NCI-H2171 (cell line): ENCODE data around the gene MEIS2.

Experiments used
- DNase-seq: peaks from one replicate; lab custom pipeline; 2025; lab: John Stamatoyannopoulos, UW

Gene MEIS2

GRCh38 chr15:36933255-36933990 lies 166.9 kb downstream of the MEIS2 start:
- DNase-seq, result no peak

- DNase-seq, result no peak
Observed at GRCh38 chr15:36932070-36932469, 168.3 kb downstream of the MEIS2 start.

GRCh38 chr15:36931434-36931833 lies 168.9 kb downstream of the MEIS2 start:
- DNase-seq, result no peak

- no peak for DNase-seq
Observed at GRCh38 chr15:36926427-36926825, 173.9 kb downstream of the MEIS2 start.

GRCh38 chr15:36925653-36926426 lies 174.5 kb downstream of the MEIS2 start:
- DNase-seq, result no peak

GRCh38 chr15:36925049-36925448 lies 175.3 kb downstream of the MEIS2 start:
- DNase-seq, result no peak

GRCh38 chr15:36924034-36924433 lies 176.3 kb downstream of the MEIS2 start:
- no peak for DNase-seq

- DNase-seq, result no peak
Observed at GRCh38 chr15:36921484-36922091, 178.8 kb downstream of the MEIS2 start.

- no peak for DNase-seq
Observed at GRCh38 chr15:36917411-36918267, 182.7 kb downstream of the MEIS2 start.

GRCh38 chr15:36914960-36915808 lies 185.2 kb downstream of the MEIS2 start:
- peak; percentile 15 for DNase-seq

GRCh38 chr15:36914466-36914865 lies 185.9 kb downstream of the MEIS2 start:
- DNase-seq, result no peak

- no peak for DNase-seq
Observed at GRCh38 chr15:36912311-36912712, 188.0 kb downstream of the MEIS2 start.

- no peak for DNase-seq
Observed at GRCh38 chr15:36911322-36911944, 188.9 kb downstream of the MEIS2 start.

- no peak for DNase-seq
Observed at GRCh38 chr15:36908991-36909390, 191.4 kb downstream of the MEIS2 start.

GRCh38 chr15:36907295-36907694 lies 193.1 kb downstream of the MEIS2 start:
- DNase-seq, result no peak

- DNase-seq, result no peak
Observed at GRCh38 chr15:36905908-36906307, 194.4 kb downstream of the MEIS2 start.

GRCh38 chr15:36904715-36905114 lies 195.6 kb downstream of the MEIS2 start:
- DNase-seq, result no peak

- DNase-seq, result no peak
Observed at GRCh38 chr15:36903922-36904556, 196.3 kb downstream of the MEIS2 start.

GRCh38 chr15:36903195-36903594 lies 197.2 kb downstream of the MEIS2 start:
- no peak for DNase-seq

- no peak for DNase-seq
Observed at GRCh38 chr15:36901012-36901411, 199.3 kb downstream of the MEIS2 start.
